Bone marrow (tissue), 2 donors: ENCODE data around the gene MOB1B.
"Not testable (repeated sequence)": the region's sequence is repeated elsewhere in the genome, so short reads cannot be mapped to it uniquely, and the experiment has no call there.

Experiments used
- DNase-seq, 2 donors: peaks; one replicate each; lab custom pipeline; 2025; lab: John Stamatoyannopoulos, UW

Gene MOB1B

DNA sequence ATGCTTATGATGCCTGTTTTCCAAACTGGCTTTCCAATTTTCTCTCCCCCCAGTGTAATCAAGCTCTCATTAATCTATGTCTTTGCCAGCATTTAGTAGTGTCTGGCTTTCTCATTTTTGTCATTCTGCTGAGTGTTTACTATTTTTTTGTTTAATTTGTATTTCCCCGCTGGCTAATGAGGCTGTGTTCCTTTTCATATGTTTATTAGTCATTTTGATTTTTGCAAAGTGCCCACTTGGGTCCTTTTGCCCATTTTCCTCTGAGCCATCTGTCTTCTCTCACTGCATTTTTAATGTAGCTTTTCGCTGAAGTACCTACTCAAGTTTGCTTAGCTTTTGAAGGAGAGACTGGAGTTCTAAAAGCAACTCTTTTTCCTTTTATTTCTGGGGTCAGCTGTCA lies 106.0 kb downstream of the MOB1B start:
- DNase-seq = no peak

DNA sequence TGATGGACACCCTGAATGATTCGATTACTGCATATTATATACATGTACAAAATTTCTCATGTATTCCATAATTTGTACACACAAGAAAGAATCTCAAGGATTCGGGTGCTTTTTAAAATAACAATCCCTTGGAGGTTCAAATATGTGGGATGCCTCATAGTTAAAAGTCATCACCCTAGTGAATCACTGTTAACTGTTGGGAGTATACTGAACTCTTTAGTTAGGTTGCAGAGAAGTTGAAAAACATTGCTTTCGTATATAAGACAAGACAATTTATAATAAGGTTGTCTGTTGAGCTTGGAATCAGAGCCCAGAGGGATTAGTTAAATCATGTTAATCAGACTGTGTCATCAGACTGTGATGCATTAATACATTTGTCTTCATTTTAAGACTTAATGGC lies 106.9 kb downstream of the MOB1B start:
- DNase-seq = no peak

DNA sequence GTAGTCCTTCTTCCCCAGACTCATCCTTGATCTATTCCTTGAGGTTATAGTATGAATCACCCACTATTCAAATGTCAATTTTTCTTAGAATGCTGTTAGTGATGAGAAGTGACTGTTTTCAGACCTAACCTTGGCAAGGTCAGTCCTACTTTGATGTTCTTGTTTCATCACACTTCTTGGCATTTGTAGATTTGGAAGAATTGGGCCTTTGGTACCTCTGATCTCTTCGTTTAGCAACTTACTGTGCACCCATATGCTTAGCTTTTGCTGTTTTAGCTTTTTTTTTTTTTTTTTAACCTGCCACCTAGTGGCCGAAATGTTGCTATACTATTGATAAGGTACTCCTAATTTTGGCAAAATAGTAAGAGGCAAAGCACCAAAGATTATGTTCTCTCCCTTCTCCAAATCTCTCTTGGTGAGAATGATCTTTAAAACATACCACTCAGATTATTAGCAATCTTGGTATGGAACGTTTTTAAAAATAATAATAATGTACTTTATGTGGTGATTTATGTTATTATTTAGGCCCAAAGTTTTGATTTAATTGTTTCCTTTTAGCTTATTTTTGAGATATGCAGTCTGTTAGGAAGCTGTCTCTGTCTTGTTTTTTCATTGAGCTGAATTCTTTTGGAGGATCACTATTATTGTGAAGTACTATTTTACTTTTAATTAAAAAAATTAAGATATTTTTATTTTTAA lies 107.9 kb downstream of the MOB1B start:
- DNase-seq = peak in 1 of 2 donors; percentile 31

DNA sequence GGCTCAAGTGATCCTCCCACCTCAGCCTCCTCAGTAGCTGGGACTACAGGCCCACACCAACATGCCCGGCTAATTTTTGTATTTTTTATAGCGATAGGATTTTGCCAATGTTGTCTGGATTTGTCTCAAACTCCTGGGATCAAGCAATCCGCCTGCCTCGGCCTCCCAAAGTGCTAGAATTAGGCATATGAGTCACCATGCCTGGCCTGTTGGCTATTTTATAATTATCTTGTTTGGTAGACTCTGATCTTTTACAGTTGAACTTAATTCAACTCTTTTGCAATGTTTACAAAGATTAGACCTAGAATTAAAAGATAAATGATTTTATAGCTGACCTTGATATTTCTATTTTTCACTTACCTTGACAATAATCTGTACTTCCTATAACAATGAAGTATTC lies 109.3 kb downstream of the MOB1B start:
- no peak for DNase-seq

DNA sequence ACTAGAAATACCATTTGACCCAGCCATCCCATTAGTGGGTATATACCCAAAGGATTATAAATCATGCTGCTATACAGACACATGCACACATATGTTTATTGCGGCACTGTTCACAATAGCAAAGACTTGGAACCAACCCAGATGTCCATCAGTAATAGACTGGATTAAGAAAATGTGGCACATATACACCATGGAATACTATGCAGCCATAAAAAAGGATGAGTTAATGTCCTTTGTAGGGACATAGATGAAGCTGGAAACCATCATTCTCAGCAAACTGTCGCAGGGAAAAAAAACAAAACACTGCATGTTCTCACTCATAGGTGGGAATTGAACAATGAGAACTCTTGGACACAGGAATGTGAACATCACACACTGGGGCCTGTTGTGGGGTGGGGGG lies 115.2 kb downstream of the MOB1B start:
- DNase-seq = not testable (repeated sequence)

DNA sequence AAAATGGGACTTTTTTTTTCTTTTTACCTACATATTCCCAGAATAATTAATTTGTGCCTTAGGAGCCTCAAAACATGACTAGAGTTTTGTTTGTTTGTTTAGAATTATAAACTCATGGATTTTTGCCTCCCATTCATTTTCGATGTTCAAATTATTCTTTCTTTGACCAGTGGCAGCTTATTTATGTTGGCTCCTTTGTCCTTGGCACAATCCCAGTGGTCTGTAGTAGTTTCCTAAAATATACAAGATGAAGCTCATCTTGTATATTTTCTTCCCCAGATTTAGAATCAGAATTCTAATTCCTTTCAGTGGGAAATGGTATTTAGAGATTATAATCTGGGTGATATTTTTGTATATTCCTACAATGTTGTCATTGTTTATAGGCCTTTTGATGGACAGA lies 118.4 kb downstream of the MOB1B start:
- no peak for DNase-seq

DNA sequence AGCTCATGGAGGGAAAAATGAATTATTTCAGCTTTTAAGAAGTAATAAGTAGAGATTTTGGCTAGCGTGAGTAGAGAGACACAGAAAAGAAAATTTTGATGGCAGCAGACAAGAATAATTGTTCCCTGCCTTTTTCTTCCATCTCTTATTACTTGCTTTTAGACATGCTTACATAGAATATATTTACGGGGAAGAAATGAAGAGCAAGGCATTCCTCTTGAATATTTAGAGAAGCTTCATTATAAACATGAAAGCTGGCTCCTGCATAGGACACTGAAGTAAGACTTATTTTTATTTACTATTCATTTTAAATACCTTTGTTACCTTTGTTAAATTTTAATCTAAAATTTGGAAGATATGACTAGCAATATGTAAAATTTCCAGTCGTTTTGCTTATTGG lies 123.5 kb downstream of the MOB1B start:
- no peak for DNase-seq

DNA sequence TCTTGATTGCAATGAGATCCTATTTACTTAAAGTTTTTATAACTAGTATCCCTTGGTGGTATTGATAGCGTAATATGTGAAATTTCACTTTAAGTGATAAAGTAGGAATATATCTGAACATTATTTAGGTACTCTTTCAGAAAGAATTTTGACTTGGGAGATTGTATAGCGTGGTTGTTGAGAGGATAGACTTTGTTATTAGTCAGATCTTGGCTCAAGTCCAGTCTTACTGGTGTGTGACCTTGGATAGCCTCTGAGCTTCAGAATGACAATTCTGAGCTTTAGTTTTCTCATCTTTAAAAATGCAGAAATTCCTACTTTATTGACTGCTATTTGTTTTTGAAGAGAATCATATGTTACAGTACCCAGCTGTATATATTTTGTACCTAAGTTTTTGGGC lies 123.9 kb downstream of the MOB1B start:
- peak in 1 of 2 donors; percentile 16 for DNase-seq

- DNase-seq = no peak
Measured at GRCh38 chr4:71027611-71028010, 125.4 kb downstream of the MOB1B start.

GRCh38 chr4:71029504-71029903 lies 127.3 kb downstream of the MOB1B start:
- DNase-seq = no peak

GRCh38 chr4:71032106-71032505 lies 129.9 kb downstream of the MOB1B start:
- DNase-seq = not testable (repeated sequence)
